GM19099 (cell line): ENCODE data around the gene CHD3.

ENCODE experiments used
- POLR2A ChIP-seq: IDR thresholded peaks from 3 replicates; pipeline ENCODE4 v1.6.1; 2011; ENCODE audit warnings: low read depth; ENCODE audit not compliant: insufficient read length; ENCODE audit errors: extremely low read depth

Gene CHD3

DNA sequence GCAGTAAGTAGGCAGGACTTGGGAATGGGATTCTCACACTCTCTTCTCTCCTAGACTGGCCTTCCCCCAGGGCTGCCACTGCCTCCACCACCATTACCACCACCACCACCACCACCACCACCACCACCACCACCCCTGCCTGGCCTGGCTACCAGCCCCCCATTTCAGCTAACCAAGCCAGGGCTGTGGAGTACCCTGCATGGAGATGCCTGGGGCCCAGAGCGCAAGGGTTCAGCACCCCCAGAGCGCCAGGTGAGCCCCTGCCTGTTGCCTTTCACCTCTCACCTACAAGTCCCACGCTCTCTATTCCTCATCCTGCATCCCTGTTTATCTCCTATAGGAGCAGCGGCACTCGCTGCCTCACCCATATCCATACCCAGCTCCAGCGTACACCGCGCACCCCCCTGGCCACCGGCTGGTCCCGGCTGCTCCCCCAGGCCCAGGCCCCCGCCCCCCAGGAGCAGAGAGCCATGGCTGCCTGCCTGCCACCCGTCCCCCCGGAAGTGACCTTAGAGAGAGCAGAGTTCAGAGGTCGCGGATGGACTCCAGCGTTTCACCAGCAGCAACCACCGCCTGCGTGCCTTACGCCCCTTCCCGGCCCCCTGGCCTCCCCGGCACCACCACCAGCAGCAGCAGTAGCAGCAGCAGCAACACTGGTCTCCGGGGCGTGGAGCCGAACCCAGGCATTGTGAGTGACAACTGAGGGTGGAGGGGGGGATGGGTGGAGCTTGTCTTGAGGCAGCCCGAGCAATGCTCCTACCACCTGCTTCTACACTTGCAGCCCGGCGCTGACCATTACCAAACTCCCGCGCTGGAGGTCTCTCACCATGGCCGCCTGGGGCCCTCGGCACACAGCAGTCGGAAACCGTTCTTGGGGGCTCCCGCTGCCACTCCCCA lies 41.6 kb upstream of the CHD3 start:
- no peak for TF ChIP-seq POLR2A

DNA sequence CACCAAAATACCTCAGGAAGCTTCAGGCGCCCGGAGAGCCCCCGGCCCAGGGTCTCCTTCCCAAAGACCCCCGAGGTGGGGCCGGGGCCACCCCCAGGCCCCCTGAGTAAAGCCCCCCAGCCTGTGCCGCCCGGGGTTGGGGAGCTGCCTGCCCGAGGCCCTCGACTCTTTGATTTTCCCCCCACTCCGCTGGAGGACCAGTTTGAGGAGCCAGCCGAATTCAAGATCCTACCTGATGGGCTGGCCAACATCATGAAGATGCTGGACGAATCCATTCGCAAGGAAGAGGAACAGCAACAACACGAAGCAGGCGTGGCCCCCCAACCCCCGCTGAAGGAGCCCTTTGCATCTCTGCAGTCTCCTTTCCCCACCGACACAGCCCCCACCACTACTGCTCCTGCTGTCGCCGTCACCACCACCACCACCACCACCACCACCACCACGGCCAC lies 40.4 kb upstream of the CHD3 start:
- TF ChIP-seq POLR2A, result no peak

DNA sequence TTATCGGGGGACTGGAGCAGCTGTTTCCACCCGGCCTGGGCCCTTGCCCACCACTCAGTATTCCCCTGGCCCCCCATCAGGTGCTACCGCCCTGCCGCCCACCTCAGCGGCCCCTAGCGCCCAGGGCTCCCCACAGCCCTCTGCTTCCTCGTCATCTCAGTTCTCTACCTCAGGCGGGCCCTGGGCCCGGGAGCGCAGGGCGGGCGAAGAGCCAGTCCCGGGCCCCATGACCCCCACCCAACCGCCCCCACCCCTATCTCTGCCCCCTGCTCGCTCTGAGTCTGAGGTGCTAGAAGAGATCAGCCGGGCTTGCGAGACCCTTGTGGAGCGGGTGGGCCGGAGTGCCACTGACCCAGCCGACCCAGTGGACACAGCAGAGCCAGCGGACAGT lies 39.9 kb upstream of the CHD3 start:
- TF ChIP-seq POLR2A, result no peak

DNA sequence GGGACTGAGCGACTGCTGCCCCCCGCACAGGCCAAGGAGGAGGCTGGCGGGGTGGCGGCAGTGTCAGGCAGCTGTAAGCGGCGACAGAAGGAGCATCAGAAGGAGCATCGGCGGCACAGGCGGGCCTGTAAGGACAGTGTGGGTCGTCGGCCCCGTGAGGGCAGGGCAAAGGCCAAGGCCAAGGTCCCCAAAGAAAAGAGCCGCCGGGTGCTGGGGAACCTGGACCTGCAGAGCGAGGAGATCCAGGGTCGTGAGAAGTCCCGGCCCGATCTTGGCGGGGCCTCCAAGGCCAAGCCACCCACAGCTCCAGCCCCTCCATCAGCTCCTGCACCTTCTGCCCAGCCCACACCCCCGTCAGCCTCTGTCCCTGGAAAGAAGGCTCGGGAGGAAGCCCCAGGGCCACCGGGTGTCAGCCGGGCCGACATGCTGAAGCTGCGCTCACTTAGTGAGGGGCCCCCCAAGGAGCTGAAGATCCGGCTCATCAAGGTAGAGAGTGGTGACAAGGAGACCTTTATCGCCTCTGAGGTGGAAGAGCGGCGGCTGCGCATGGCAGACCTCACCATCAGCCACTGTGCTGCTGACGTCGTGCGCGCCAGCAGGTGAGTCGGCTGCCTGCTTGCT lies 39.3 kb upstream of the CHD3 start:
- TF ChIP-seq POLR2A, result no peak

DNA sequence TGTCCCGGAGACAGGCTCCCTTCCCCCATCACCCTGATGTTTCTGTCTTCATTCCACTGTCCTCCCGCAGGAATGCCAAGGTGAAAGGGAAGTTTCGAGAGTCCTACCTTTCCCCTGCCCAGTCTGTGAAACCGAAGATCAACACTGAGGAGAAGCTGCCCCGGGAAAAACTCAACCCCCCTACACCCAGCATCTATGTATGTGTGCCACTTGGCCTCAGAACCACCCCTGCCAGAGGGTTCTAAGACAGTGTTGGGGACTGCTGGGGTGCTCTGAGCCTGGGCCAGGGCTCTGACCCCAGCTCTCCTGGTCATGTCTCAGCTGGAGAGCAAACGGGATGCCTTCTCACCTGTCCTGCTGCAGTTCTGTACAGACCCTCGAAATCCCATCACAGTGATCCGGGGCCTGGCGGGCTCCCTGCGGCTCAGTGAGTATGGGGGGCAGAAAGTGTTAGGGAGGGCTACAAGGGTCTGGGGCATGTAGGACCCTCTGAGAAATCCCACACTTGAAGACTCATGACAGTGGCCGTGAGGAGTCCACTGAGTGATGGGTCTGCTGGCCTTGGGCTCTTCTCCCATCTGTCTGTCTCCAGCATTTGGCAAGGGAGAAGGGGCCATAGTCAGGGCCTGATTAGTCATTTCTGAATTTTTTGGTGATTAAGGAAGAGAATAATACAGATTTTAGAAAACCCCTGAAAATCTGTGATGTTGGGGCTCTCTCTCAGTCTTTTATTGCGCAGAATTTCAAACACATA lies 38.7 kb upstream of the CHD3 start:
- TF ChIP-seq POLR2A, result no peak

DNA sequence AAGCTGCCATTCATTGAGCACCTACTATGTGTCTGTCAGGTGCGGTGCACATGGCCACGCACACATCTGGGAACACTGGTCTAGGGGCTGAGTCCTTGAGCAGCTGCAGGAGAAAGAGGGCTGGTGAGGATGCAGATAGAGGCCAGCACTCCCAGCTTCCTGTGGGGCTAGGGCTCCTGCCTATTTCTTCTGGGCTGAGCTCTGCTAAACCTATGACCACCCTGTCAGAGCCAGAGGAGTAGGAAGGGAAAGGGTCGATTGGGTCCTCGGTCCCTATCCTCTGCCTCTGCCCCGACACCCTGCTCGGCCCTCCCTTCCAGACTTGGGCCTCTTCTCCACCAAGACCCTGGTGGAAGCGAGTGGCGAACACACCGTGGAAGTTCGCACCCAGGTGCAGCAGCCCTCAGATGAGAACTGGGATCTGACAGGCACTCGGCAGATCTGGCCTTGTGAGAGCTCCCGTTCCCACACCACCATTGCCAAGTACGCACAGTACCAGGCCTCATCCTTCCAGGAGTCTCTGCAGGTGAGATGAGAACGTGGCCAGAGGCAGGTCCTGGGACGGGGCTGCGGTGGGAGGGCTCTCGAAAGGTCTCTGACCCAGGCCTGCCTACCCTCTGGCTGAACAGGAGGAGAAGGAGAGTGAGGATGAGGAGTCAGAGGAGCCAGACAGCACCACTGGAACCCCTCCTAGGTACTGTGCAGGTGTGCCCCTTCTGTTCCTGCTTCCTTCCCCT lies 37.7 kb upstream of the CHD3 start:
- no peak for TF ChIP-seq POLR2A

DNA sequence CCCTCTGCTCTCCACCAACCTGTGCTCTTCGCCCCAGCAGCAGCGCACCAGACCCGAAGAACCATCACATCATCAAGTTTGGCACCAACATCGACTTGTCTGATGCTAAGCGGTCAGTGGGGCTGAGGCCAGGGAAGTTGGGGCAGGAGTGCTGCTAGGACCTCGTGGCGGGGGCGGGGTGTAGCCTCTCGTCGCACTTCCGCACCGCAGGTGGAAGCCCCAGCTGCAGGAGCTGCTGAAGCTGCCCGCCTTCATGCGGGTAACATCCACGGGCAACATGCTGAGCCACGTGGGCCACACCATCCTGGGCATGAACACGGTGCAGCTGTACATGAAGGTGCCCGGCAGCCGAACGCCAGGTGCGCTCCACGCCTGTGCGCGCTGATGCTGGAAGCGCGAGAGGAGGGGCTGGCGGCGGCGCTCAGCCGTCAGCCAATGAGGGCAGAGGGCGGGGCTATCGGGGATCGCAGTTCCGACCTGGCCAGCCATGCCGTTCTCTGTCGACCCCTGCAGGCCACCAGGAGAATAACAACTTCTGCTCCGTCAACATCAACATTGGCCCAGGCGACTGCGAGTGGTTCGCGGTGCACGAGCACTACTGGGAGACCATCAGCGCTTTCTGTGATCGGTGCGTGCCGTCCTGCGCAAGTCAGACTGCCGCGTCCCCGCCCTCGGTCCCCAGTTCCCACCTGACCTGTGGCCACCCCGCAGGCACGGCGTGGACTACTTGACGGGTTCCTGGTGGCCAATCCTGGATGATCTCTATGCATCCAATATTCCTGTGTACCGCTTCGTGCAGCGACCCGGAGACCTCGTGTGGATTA lies 36.9 kb upstream of the CHD3 start:
- TF ChIP-seq POLR2A, result peak; percentile 61

DNA sequence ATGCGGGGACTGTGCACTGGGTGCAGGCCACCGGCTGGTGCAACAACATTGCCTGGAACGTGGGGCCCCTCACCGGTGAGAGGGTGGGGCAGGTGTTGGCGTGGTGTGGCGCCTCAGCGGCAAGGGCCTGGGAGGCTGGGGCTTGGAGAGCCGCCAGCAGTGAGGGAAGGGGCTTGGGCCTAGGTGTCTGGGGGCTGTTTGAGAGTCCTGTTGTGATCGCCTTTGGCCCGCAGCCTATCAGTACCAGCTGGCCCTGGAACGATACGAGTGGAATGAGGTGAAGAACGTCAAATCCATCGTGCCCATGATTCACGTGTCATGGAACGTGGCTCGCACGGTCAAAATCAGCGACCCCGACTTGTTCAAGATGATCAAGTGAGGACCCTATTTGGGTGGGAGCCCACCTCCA lies 36.3 kb upstream of the CHD3 start:
- TF ChIP-seq POLR2A, result no peak

DNA sequence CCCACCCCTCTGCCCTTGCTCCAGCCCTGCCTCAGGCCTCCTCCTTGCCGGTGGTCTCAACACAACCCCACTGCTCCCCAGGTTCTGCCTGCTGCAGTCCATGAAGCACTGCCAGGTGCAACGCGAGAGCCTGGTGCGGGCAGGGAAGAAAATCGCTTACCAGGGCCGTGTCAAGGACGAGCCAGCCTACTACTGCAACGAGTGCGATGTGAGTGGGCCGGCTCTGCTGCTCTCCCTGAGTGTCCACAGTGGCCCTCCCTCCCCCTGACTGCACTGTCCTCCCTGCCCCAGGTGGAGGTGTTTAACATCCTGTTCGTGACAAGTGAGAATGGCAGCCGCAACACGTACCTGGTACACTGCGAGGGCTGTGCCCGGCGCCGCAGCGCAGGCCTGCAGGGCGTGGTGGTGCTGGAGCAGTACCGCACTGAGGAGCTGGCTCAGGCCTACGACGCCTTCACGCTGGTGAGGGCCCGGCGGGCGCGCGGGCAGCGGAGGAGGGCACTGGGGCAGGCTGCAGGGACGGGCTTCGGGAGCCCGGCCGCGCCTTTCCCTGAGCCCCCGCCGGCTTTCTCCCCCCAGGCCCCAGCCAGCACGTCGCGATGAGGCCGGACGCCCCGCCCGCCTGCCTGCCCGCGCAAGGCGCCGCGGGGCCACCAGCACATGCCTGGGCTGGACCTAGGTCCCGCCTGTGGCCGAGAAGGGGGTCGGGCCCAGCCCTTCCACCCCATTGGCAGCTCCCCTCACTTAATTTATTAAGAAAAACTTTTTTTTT lies 35.5 kb upstream of the CHD3 start:
- no peak for TF ChIP-seq POLR2A

DNA sequence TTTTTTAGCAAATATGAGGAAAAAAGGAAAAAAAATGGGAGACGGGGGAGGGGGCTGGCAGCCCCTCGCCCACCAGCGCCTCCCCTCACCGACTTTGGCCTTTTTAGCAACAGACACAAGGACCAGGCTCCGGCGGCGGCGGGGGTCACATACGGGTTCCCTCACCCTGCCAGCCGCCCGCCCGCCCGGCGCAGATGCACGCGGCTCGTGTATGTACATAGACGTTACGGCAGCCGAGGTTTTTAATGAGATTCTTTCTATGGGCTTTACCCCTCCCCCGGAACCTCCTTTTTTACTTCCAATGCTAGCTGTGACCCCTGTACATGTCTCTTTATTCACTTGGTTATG lies 34.9 kb upstream of the CHD3 start:
- TF ChIP-seq POLR2A, result no peak

DNA sequence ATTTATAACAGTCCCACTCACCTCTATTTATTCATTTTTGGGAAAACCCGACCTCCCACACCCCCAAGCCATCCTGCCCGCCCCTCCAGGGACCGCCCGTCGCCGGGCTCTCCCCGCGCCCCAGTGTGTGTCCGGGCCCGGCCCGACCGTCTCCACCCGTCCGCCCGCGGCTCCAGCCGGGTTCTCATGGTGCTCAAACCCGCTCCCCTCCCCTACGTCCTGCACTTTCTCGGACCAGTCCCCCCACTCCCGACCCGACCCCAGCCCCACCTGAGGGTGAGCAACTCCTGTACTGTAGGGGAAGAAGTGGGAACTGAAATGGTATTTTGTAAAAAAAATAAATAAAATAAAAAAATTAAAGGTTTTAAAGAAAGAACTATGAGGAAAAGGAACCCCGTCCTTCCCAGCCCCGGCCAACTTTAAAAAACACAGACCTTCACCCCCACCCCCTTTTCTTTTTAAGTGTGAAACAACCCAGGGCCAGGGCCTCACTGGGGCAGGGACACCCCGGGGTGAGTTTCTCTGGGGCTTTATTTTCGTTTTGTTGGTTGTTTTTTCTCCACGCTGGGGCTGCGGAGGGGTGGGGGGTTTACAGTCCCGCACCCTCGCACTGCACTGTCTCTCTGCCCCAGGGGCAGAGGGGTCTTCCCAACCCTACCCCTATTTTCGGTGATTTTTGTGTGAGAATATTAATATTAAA lies 34.4 kb upstream of the CHD3 start:
- no peak for TF ChIP-seq POLR2A

DNA sequence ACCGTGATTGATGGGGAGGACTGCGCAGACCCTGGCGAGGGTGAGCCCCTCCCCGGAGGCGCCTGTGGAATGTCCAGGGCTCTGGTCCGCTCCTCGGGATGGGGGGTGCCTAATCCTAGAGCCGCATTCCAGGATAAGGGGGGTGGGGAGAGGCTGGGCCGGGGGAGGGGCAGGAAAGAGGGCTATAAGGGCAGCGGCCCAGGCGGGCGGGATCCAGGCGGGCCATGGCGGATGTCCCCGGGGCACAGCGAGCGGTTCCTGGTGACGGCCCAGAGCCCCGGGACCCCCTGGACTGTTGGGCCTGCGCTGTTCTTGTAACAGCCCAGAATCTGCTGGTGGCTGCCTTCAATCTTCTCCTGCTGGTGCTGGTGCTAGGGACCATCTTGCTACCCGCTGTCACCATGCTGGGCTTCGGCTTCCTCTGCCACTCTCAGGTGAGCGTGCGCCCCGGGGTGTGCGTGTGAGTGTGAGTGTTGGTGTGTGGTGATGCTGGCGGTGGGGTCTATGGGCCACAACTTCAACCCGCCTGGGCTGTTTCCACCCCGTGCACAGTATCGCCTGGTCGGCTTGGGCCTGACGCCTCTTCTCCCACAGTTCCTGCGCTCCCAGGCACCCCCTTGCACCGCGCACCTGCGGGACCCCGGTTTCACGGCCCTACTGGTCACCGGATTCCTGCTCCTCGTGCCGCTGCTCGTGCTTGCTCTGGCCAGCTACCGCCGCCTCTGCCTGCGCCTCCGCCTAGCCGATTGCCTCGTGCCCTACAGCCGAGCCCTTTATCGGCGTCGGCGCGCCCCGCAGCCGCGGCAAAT lies 33.5 kb upstream of the CHD3 start, which contains the start of gene TMEM88:
TSS of gene TMEM88 (plus strand) at position 216 of the 809 bp plus-strand sequence. CDS start at position 225, 9 bp downstream.
- no peak for TF ChIP-seq POLR2A
